Effector memory CD8-positive, alpha-beta T cell (primary cell): ENCODE measurements around the gene CHI3L2.
"Not testable (repeated sequence)": the region's sequence is repeated elsewhere in the genome, so short reads cannot be mapped to it uniquely, and the experiment has no call there.

Experiments used
- ATAC-seq: fragments of 150-1000 bp; cut with Tn5 transposase; replicated peaks from 2 replicates; pipeline ENCODE4 v1.10.0; 2021; ENCODE audit warnings: mild to moderate bottlenecking, moderate library complexity
- DNase-seq, 3 experiments: peaks; one replicate each; pipeline ENCODE4 v3.0.0; 2021
- H3K27ac Mint-ChIP-seq, 2 donors: one replicate each; pipeline ENCODE4 v1.8.0; 2022; ENCODE audit warnings: mild to moderate bottlenecking in 2 of 2, mixed read lengths in 2 of 2, moderate library complexity in 2 of 2
- H3K27me3 Mint-ChIP-seq, 2 donors: one replicate each; pipeline ENCODE4 v1.8.0; 2022; ENCODE audit warnings: mixed read lengths in 2 of 2
- H3K36me3 Mint-ChIP-seq: one replicate; pipeline ENCODE4 v1.8.0; 2022; ENCODE audit warnings: mild to moderate bottlenecking, moderate library complexity, mixed read lengths; ENCODE audit not compliant: insufficient read depth
- H3K4me1 Mint-ChIP-seq, 2 donors: one replicate each; pipeline ENCODE4 v1.8.0; 2022; ENCODE audit warnings: low read depth in 2 of 2, mixed read lengths in 2 of 2
- H3K4me3 Mint-ChIP-seq, 2 donors: one replicate each; pipeline ENCODE4 v1.8.0; 2022; ENCODE audit warnings: mild to moderate bottlenecking in 2 of 2, mixed read lengths in 2 of 2, moderate library complexity in 2 of 2
- H3K9me3 Mint-ChIP-seq, 2 donors: one replicate each; pipeline ENCODE4 v1.8.0; 2022; ENCODE audit warnings: mixed read lengths in 2 of 2

Gene CHI3L2

DNA sequence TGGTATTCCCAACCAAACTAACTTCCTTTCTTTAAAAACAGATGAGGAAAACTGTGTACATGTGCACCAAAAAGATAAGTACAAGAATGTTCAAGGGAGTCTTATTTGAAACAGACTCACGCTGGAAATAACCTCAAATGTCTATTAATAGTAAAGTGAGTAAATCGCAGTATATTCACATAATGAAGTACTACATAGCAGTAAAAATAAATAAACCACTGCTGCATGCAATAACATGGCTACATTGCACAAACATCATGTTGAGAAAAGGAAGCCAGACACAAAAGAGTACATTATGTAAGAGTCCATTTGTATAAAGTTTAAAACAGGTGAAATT, 21.8 kb upstream of the CHI3L2 start:
- peaks cover 24% of the 10 kb centered on the region for H3K36me3 Mint-ChIP-seq
- no peak for DNase-seq
- H3K4me1 Mint-ChIP-seq = peaks cover 39 to 48% of the 10 kb centered on the region in 2 donors
- peak overlapping the region; percentile 8 to 99 for H3K4me3 Mint-ChIP-seq
- ATAC-seq = no peak
- H3K9me3 Mint-ChIP-seq = no peaks in the 10 kb centered on the region
- no peaks in the 10 kb centered on the region for H3K27me3 Mint-ChIP-seq
- peak overlapping the region in 1 of 2 donors; percentile 97 for H3K27ac Mint-ChIP-seq

GRCh38 chr1:111208921-111209320, 18.6 kb upstream of the CHI3L2 start:
- Mint-ChIP-seq H3K27me3 (no peaks in the 10 kb centered on the region), H3K4me3 (no peak overlapping the region), H3K36me3 (peaks cover 13% of the 10 kb centered on the region), H3K4me1 (peaks cover 27 to 37% of the 10 kb centered on the region in 2 donors), H3K9me3 (no peaks in the 10 kb centered on the region), H3K27ac (no peak overlapping the region)
- ATAC-seq = no peak
- DNase-seq = no peak

DNA sequence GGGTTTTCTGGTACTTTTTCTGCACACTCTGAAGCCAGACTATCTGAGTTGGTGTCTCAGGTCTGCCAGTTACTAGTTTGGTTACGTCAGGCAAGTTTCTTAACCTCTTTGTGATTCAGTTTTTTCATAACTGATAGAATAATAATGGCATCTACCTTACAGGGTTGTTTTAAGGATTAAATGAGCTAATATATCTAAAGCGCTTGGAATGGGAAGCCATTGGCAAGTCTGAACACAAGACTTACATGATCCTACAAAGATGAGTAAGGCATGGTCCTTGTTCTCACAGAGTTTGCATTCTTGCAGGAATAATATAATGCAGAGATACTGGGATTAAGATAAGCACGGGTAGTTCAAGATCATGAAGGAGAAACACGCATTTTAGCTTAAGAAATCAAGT, 17.9 kb upstream of the CHI3L2 start:
- Mint-ChIP-seq H3K27me3 (no peaks in the 10 kb centered on the region), H3K27ac (no peak overlapping the region), H3K4me3 (no peak overlapping the region), H3K9me3 (no peaks in the 10 kb centered on the region), H3K4me1 (peaks cover 33 to 43% of the 10 kb centered on the region in 2 donors), H3K36me3 (peaks cover 8% of the 10 kb centered on the region)
- ATAC-seq = no peak
- DNase-seq = no peak

GRCh38 chr1:111211921-111212320, 15.6 kb upstream of the CHI3L2 start:
- no peak for DNase-seq
- no peak overlapping the region for H3K27ac Mint-ChIP-seq
- H3K4me3 Mint-ChIP-seq = no peak overlapping the region
- ATAC-seq = no peak
- peaks cover 41 to 52% of the 10 kb centered on the region in 2 donors for H3K4me1 Mint-ChIP-seq
- peaks cover 0 to 6% of the 10 kb centered on the region in 2 donors for H3K27me3 Mint-ChIP-seq
- peaks cover 21% of the 10 kb centered on the region for H3K36me3 Mint-ChIP-seq
- peaks cover 0 to 2% of the 10 kb centered on the region in 2 donors for H3K9me3 Mint-ChIP-seq

DNA sequence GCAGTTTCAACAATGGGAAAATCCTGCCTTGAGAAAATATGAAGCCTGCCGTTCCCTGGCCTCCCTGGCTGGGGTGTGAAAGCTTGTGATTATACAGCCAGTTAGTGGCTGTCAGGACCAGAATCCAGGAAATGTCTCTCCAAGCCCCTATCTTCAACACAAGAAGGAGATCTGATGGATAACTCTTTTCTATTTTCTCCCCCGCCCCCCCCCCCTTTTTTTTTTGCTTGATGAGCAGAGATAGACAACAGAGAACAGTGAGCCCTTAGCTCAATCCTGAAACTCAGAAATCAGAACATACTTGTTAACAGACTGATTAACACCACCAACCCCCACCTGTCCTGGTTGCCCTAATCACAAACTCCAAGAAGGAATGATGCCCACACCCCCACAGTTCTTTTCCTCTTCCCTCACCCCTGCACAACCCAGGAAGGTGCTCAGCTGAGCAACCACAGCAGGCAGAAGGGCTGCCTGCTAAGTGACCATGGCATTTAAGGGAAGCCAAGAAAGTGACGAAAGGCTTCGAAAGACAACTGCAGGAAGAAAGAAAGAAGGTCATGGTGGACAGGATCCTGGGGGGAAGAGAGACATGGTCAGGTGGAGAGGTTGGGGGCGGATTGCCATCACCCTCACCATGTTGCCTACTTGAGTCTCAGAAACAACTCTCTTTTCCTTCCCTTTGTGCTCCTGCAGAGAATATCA, 14.7 kb upstream of the CHI3L2 start:
- H3K36me3 Mint-ChIP-seq = peaks cover 21% of the 10 kb centered on the region
- H3K27ac Mint-ChIP-seq = peak overlapping the region; percentile 95 to 99
- peak overlapping the region; percentile 77 to 83 for H3K4me3 Mint-ChIP-seq
- ATAC-seq (no peak), DNase-seq (no peak)
- H3K9me3 Mint-ChIP-seq = peaks cover 2 to 3% of the 10 kb centered on the region in 2 donors
- H3K4me1 Mint-ChIP-seq = peaks cover 50 to 61% of the 10 kb centered on the region in 2 donors
- H3K27me3 Mint-ChIP-seq = peaks cover 0 to 6% of the 10 kb centered on the region in 2 donors

DNA sequence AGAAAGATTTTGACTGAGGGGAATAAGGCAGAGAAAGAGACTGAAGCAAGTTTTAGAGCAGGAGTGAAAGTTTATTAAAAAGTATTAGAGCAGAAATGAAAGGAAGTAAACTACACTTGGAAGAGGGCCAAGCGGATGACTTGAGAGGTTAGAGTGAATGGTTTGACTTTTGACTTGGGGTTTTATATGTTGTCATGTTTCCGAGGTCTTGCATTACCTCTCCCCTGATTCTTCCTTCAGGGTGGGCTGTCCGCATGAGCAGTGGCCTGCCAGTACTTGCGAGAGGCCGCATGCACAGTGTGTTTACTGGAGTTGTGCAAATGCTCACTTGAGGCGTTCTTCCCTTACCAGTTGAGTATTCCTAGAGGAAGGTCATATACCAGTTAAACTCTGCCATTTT, 14.1 kb upstream of the CHI3L2 start:
- DNase-seq (no peak), ATAC-seq (no peak)
- Mint-ChIP-seq H3K4me1 (peaks cover 56 to 64% of the 10 kb centered on the region in 2 donors), H3K36me3 (peaks cover 21% of the 10 kb centered on the region), H3K27ac (peak overlapping the region; percentile 95 to 99), H3K27me3 (peaks cover 0 to 6% of the 10 kb centered on the region in 2 donors), H3K4me3 (peak overlapping the region; percentile 77 to 83), H3K9me3 (peaks cover 2 to 9% of the 10 kb centered on the region in 2 donors)

DNA sequence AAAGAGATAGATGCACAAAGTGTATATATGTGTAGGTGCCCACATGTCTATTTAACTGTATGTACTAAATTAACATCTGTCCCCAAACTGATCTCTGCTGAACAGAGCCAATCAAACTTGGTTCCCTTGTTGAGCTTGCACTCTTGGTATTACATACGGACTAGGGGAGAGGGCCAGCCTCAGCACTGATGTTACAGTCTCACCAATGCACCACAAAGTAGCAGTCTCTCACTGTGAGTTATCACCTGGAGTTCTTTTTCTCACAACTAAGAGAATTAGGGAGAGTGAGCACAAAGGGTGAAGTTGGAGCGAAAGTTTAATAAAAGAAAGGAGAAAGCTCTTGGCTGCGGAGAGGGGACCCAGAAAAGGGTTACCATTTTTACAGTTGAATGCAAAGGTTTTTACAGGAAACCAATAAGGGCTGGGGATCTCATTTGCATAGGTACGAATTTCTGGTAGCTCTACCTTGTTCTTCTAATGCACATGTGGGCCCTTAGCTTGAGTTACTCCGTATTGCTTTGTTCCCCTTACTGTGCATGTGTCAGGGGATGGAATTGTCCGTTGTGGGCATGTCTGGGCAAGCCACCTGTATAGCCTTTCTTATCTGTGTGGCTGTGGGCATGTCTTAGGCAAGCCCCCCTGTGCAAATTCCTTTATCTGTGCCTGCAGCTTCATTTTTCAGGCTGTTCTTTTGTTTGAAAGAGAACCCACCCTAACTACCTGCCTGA, 13.3 kb upstream of the CHI3L2 start:
- DNase-seq = no peak
- Mint-ChIP-seq H3K9me3 (peaks cover 2 to 9% of the 10 kb centered on the region in 2 donors), H3K27ac (peak overlapping the region; percentile 95 to 99), H3K4me1 (peaks cover 59 to 67% of the 10 kb centered on the region in 2 donors), H3K27me3 (peaks cover 0 to 6% of the 10 kb centered on the region in 2 donors), H3K36me3 (peaks cover 21% of the 10 kb centered on the region), H3K4me3 (peak overlapping the region; percentile 77 to 83)
- ATAC-seq = no peak

- Mint-ChIP-seq H3K9me3 (peaks cover 2 to 9% of the 10 kb centered on the region in 2 donors), H3K4me1 (peaks cover 64 to 74% of the 10 kb centered on the region in 2 donors)
- no peak for ATAC-seq
Observed at GRCh38 chr1:111214884-111215283, 12.6 kb upstream of the CHI3L2 start.

GRCh38 chr1:111215285-111215684, 12.2 kb upstream of the CHI3L2 start:
- DNase-seq, ATAC-seq, H3K9me3 Mint-ChIP-seq, H3K27me3 Mint-ChIP-seq: not testable (repeated sequence)
- Mint-ChIP-seq H3K27ac (peak overlapping the region; percentile 95 to 99), H3K4me3 (peak overlapping the region; percentile 77 to 83), H3K36me3 (peaks cover 24% of the 10 kb centered on the region), H3K4me1 (peaks cover 68 to 78% of the 10 kb centered on the region in 2 donors)

More at GRCh38 chr1:111214884-111215283, 12.6 kb upstream of the CHI3L2 start:
- peak overlapping the region; percentile 95 to 99 for H3K27ac Mint-ChIP-seq
- peak overlapping the region; percentile 77 to 83 for H3K4me3 Mint-ChIP-seq
- H3K27me3 Mint-ChIP-seq = peaks cover 0 to 6% of the 10 kb centered on the region in 2 donors
- H3K36me3 Mint-ChIP-seq = peaks cover 24% of the 10 kb centered on the region
- no peak for DNase-seq

DNA sequence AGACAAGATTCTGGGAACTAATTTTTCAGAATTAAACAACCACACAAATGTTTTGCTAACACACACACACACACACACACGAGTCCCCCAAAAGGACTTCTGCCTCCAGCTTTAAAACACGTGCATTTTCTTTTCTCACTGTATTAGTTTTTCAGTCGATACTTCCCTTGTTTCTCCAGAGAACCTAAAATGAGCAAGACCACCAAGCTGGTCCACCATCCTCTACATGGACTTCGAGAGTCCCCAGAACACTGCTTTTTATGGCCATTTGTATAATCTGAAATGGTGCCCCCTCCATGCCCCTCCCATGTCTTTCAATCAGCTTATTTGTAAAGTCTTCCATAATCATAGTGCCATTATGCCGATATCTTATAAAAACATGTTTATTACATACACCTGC, 10.8 kb upstream of the CHI3L2 start:
- H3K36me3 Mint-ChIP-seq = peaks cover 28% of the 10 kb centered on the region
- H3K27me3 Mint-ChIP-seq = peaks cover 0 to 6% of the 10 kb centered on the region in 2 donors
- H3K4me1 Mint-ChIP-seq = peaks cover 83 to 91% of the 10 kb centered on the region in 2 donors
- DNase-seq = no peak
- peak overlapping the region; percentile 77 to 83 for H3K4me3 Mint-ChIP-seq
- peak overlapping the region; percentile 95 to 99 for H3K27ac Mint-ChIP-seq
- H3K9me3 Mint-ChIP-seq = peaks cover 2 to 9% of the 10 kb centered on the region in 2 donors
- ATAC-seq = no peak

- Mint-ChIP-seq H3K36me3 (peaks cover 28% of the 10 kb centered on the region), H3K27me3 (peaks cover 0 to 6% of the 10 kb centered on the region in 2 donors), H3K9me3 (peaks cover 2 to 9% of the 10 kb centered on the region in 2 donors), H3K27ac (peak overlapping the region; percentile 95 to 99), H3K4me1 (peaks cover 89 to 96% of the 10 kb centered on the region in 2 donors), H3K4me3 (peak overlapping the region; percentile 77 to 83)
- ATAC-seq (no peak), DNase-seq (no peak)
Observed at GRCh38 chr1:111217183-111217910, 10.2 kb upstream of the CHI3L2 start.

DNA sequence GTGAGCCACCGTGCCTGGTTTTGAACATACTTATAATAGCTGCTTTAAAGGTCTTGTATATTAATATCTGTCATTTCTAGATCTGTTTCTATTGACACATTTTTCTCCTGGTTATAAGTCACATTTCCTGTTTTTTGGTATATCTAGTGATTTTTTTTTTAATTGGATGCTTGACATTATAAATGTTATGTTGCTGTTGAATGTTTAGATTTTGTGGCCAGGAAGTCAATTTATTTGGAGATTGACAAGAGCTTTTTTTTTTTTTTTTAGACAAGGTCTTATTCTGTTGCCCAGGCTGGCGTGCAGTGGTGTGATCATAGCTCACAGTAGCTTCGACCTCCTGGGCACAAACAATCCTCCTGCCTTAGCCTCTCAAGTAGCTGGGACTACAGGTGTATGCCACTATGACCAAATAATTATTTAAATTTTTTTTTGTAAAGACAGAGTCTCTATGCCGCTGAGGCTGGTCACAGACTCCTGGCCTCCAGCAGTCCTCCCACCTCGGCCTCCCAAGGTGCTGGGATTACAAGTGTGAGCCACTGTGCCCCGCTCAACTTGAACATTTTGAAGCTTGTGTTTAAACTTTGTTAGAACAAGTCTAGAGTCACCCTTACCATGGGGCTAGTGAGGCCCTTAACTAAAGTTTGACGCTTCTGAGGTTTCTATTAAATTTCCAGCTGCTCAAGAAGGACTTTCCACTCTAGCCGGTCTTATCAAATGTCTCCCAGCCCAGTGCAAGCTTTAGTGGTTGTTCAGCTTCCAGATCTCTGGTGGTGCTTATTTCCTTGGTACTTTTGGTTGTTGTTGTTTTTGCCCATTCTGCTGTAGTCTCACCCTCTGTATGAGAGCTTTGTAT, 8.6 kb upstream of the CHI3L2 start:
- ATAC-seq (no peak), DNase-seq (no peak)
- peaks cover 32% of the 10 kb centered on the region for H3K36me3 Mint-ChIP-seq

More for the DNA sequence above, 8.6 kb upstream of the CHI3L2 start:
- Mint-ChIP-seq H3K4me3 (peak overlapping the region; percentile 77 to 83), H3K4me1 (peaks cover 88 to 92% of the 10 kb centered on the region in 2 donors), H3K9me3 (peaks cover 2 to 9% of the 10 kb centered on the region in 2 donors), H3K27ac (peak overlapping the region; percentile 95 to 99), H3K27me3 (peaks cover 0 to 6% of the 10 kb centered on the region in 2 donors)
